ENCODE measurements around the gene PIK3R3.

- TF ChIP-seq POLR2A (IDR thresholded peaks at IDR 0.05; ENCODE audit: low read length) (no peak), CTCF (IDR thresholded peaks at IDR 0.05) (no peak)
These were observed 67.0 kb downstream of the PIK3R3 start for GRCh38 chr1:46065405-46065804.

Measured in A549 (cell line).